Muscle layer of colon (tissue), 2 donors: Measurements from ENCODE around the gene HSPA12B.

ENCODE experiments used
- H3K27ac ChIP-seq: one replicate; pipeline ENCODE4 v1.7.0; 2013; ENCODE audit warnings: low read depth, mild to moderate bottlenecking, low read length, moderate library complexity
- H3K27me3 ChIP-seq, 2 donors: one replicate each; pipeline ENCODE4 v1.7.0; 2013; ENCODE audit warnings: low read length in 2 of 2, mild to moderate bottlenecking in 2 of 2; ENCODE audit not compliant: insufficient read depth in 2 of 2, control insufficient read depth in 1 of 2
- H3K36me3 ChIP-seq: one replicate; pipeline ENCODE4 v1.7.0; 2013; ENCODE audit warnings: mild to moderate bottlenecking, low read length; ENCODE audit not compliant: insufficient read depth
- H3K4me1 ChIP-seq: one replicate; pipeline ENCODE4 v1.7.0; 2013; ENCODE audit warnings: mild to moderate bottlenecking, low read length; ENCODE audit not compliant: insufficient read depth
- H3K4me3 ChIP-seq, 2 donors: one replicate each; pipeline ENCODE4 v1.7.0; 2013; ENCODE audit warnings: low read length in 2 of 2, low read depth in 1 of 2, mild to moderate bottlenecking in 1 of 2, moderate library complexity in 1 of 2
- H3K9ac ChIP-seq: one replicate; pipeline ENCODE4 v1.7.0; 2013; ENCODE audit warnings: low read length
- H3K9me3 ChIP-seq: one replicate; pipeline ENCODE4 v1.7.0; 2013; ENCODE audit warnings: mild to moderate bottlenecking, low read length
- donor health status: abdominal sarcoma.
- donor health status: Adenocarcinoma of cecum.

Gene HSPA12B

GRCh38 chr20:3720068-3720467, 12.4 kb upstream of the HSPA12B start:
- H3K9me3 ChIP-seq = no peaks in the 10 kb centered on the region
- H3K27ac ChIP-seq = no peak overlapping the region
- H3K36me3 ChIP-seq = no peaks in the 10 kb centered on the region
- H3K4me3 ChIP-seq = no peak overlapping the region
- H3K27me3 ChIP-seq = no peaks in the 10 kb centered on the region
- H3K9ac ChIP-seq = no peak overlapping the region
- no peaks in the 10 kb centered on the region for H3K4me1 ChIP-seq

GRCh38 chr20:3720626-3721025, 11.9 kb upstream of the HSPA12B start:
- Histone ChIP-seq H3K9me3 (no peaks in the 10 kb centered on the region), H3K27ac (no peak overlapping the region)

GRCh38 chr20:3721912-3722311, 10.6 kb upstream of the HSPA12B start:
- Histone ChIP-seq H3K9me3 (no peaks in the 10 kb centered on the region), H3K36me3 (no peaks in the 10 kb centered on the region), H3K4me1 (no peaks in the 10 kb centered on the region), H3K4me3 (no peak overlapping the region), H3K27ac (no peak overlapping the region), H3K27me3 (no peaks in the 10 kb centered on the region), H3K9ac (no peak overlapping the region)

More at GRCh38 chr20:3720626-3721025, 11.9 kb upstream of the HSPA12B start:
- H3K27me3 ChIP-seq = no peaks in the 10 kb centered on the region
- H3K4me1 ChIP-seq = no peaks in the 10 kb centered on the region
- H3K4me3 ChIP-seq = no peak overlapping the region
- H3K36me3 ChIP-seq = no peaks in the 10 kb centered on the region
- H3K9ac ChIP-seq = no peak overlapping the region

- Histone ChIP-seq H3K9me3 (no peaks in the 10 kb centered on the region), H3K4me1 (peaks cover 3% of the 10 kb centered on the region), H3K36me3 (no peaks in the 10 kb centered on the region), H3K27ac (no peak overlapping the region), H3K27me3 (peaks cover 0 to 6% of the 10 kb centered on the region in 2 donors), H3K4me3 (no peak overlapping the region), H3K9ac (no peak overlapping the region)
Measured at GRCh38 chr20:3723284-3723683, 9.2 kb upstream of the HSPA12B start.

- H3K9me3 ChIP-seq = no peaks in the 10 kb centered on the region
- no peak overlapping the region for H3K27ac ChIP-seq
- peaks cover 5% of the 10 kb centered on the region for H3K4me1 ChIP-seq
- H3K4me3 ChIP-seq = no peak overlapping the region
- no peaks in the 10 kb centered on the region for H3K36me3 ChIP-seq
- peaks cover 4 to 7% of the 10 kb centered on the region in 2 donors for H3K27me3 ChIP-seq
- H3K9ac ChIP-seq = no peak overlapping the region
Measured at GRCh38 chr20:3724356-3724755, 8.1 kb upstream of the HSPA12B start.

- Histone ChIP-seq H3K9ac (no peak overlapping the region), H3K36me3 (no peaks in the 10 kb centered on the region), H3K9me3 (no peaks in the 10 kb centered on the region), H3K4me1 (peaks cover 5% of the 10 kb centered on the region), H3K27me3 (peaks cover 7 to 21% of the 10 kb centered on the region in 2 donors), H3K4me3 (no peak overlapping the region), H3K27ac (no peak overlapping the region)
Measured at GRCh38 chr20:3727401-3728021, 5.0 kb upstream of the HSPA12B start.

- Histone ChIP-seq H3K9ac (no peak overlapping the region), H3K36me3 (no peaks in the 10 kb centered on the region), H3K9me3 (no peaks in the 10 kb centered on the region), H3K27ac (no peak overlapping the region), H3K4me3 (no peak overlapping the region), H3K4me1 (peaks cover 5% of the 10 kb centered on the region), H3K27me3 (peaks cover 10 to 29% of the 10 kb centered on the region in 2 donors)
Measured at GRCh38 chr20:3728354-3728753, 4.1 kb upstream of the HSPA12B start.

- peaks cover 10 to 31% of the 10 kb centered on the region in 2 donors for H3K27me3 ChIP-seq
- no peaks in the 10 kb centered on the region for H3K36me3 ChIP-seq
- no peak overlapping the region for H3K9ac ChIP-seq
- H3K4me1 ChIP-seq = peaks cover 5% of the 10 kb centered on the region
- H3K9me3 ChIP-seq = no peaks in the 10 kb centered on the region
- no peak overlapping the region for H3K27ac ChIP-seq
- H3K4me3 ChIP-seq = no peak overlapping the region
Measured at GRCh38 chr20:3728876-3729275, 3.6 kb upstream of the HSPA12B start.

- H3K9me3 ChIP-seq = no peaks in the 10 kb centered on the region
- H3K4me1 ChIP-seq = peaks cover 9% of the 10 kb centered on the region
- H3K27me3 ChIP-seq = peaks cover 10 to 31% of the 10 kb centered on the region in 2 donors
- H3K27ac ChIP-seq = no peak overlapping the region
- H3K9ac ChIP-seq = no peak overlapping the region
- no peaks in the 10 kb centered on the region for H3K36me3 ChIP-seq
- no peak overlapping the region for H3K4me3 ChIP-seq
Measured at GRCh38 chr20:3729378-3729777, 3.1 kb upstream of the HSPA12B start.

- Histone ChIP-seq H3K27ac (no peak overlapping the region), H3K9ac (no peak overlapping the region), H3K27me3 (peaks cover 10 to 31% of the 10 kb centered on the region in 2 donors), H3K4me3 (no peak overlapping the region), H3K36me3 (no peaks in the 10 kb centered on the region), H3K4me1 (peaks cover 9% of the 10 kb centered on the region), H3K9me3 (no peaks in the 10 kb centered on the region)
Measured at GRCh38 chr20:3729811-3730540, 2.5 kb upstream of the HSPA12B start.

GRCh38 chr20:3730803-3731672, 1.4 kb upstream of the HSPA12B start:
- Histone ChIP-seq H3K27ac (no peak overlapping the region), H3K9ac (no peak overlapping the region), H3K4me1 (peaks cover 9% of the 10 kb centered on the region), H3K9me3 (no peaks in the 10 kb centered on the region), H3K27me3 (peaks cover 10 to 31% of the 10 kb centered on the region in 2 donors), H3K4me3 (no peak overlapping the region), H3K36me3 (no peaks in the 10 kb centered on the region)
